ENCODE data around the gene RRAD. TPM values are rescaled to one million over a fixed set of nuclear protein-coding genes. Genes with fewer than 3 reads are reported as not detected.
A peak's percentile ranks its signal among the peaks of the same experiment; 100 is the strongest.
"Not testable (repeated sequence)": the region's sequence is repeated elsewhere in the genome, so short reads cannot be mapped to it uniquely, and the experiment has no call there.

Gene RRAD
- total RNA-seq, 1 donor, result 4.3 TPM

DNA sequence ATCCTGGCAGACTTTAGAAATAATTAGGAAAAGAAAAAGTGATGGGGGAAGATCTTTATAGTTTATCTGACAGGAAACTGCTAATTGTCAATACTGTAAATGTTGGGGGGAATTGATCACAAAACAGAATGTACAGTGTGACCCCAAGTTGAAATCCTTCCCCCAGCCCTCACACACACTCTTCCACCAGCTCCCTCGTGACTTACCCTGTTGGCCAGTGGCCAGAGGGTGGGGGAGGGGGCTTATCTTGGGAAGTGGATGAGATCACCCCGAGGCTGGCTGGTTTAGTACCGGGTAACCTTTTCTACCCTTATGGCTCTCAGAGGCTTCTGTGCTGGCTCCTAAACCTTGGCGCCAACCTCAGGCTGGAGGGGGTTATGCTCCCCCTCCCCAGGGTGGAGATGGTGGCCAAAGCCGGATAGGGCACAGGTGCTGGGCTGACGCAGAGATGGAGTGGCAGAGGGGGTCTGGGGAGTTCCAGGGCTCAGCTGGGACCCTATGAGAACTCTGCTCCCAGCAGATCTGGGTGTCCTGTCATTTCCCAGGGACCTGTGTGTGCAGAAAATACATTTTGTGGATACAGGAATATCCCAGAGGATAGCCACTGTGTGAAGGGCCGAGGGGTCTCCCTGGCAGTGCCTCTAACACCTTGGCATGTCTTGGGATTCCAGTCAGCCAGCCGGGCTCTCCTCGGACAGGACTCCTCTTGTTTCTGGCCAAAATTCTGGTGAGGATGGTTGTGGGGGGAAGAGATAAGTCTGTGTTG is 25.2 kb downstream of the RRAD start:
- H2AFZ ChIP-seq (ENCODE audit: low read length), result peak overlapping the region; percentile 38
- no peak overlapping the region for H3K4me3 ChIP-seq (ENCODE audit: insufficient read depth, low read length)
- H3K79me2 ChIP-seq (ENCODE audit: insufficient read depth, low read length), result no peaks in the 10 kb centered on the region
- H3K36me3 ChIP-seq (ENCODE audit: insufficient read depth, low read length), result no peaks in the 10 kb centered on the region
- TF ChIP-seq, protein P1, sequence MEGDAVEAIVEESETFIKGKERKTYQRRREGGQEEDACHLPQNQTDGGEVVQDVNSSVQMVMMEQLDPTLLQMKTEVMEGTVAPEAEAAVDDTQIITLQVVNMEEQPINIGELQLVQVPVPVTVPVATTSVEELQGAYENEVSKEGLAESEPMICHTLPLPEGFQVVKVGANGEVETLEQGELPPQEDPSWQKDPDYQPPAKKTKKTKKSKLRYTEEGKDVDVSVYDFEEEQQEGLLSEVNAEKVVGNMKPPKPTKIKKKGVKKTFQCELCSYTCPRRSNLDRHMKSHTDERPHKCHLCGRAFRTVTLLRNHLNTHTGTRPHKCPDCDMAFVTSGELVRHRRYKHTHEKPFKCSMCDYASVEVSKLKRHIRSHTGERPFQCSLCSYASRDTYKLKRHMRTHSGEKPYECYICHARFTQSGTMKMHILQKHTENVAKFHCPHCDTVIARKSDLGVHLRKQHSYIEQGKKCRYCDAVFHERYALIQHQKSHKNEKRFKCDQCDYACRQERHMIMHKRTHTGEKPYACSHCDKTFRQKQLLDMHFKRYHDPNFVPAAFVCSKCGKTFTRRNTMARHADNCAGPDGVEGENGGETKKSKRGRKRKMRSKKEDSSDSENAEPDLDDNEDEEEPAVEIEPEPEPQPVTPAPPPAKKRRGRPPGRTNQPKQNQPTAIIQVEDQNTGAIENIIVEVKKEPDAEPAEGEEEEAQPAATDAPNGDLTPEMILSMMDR (IDR thresholded peaks at IDR 0.05; ENCODE audit: extremely low read depth, low read depth, low read length), result no peak
- no peaks in the 10 kb centered on the region for H3K27me3 ChIP-seq (ENCODE audit: insufficient read depth, low read length)
- H3K27ac ChIP-seq (ENCODE audit: low read depth, low read length), result peak overlapping the region; percentile 32
- peaks cover 35% of the 10 kb centered on the region for H3K4me1 ChIP-seq (ENCODE audit: insufficient read depth, low read length)
- H4K20me1 ChIP-seq (ENCODE audit: insufficient read depth, low read length), result no peaks in the 10 kb centered on the region
- H3K9me3 ChIP-seq (ENCODE audit: low read depth, low read length), result no peaks in the 10 kb centered on the region
- H3K4me2 ChIP-seq (ENCODE audit: insufficient read depth, low read length), result peak overlapping the region; percentile 40
- peak; percentile 93 for DNase-seq (ENCODE audit: insufficient read length, low spot score, missing footprints)

DNA sequence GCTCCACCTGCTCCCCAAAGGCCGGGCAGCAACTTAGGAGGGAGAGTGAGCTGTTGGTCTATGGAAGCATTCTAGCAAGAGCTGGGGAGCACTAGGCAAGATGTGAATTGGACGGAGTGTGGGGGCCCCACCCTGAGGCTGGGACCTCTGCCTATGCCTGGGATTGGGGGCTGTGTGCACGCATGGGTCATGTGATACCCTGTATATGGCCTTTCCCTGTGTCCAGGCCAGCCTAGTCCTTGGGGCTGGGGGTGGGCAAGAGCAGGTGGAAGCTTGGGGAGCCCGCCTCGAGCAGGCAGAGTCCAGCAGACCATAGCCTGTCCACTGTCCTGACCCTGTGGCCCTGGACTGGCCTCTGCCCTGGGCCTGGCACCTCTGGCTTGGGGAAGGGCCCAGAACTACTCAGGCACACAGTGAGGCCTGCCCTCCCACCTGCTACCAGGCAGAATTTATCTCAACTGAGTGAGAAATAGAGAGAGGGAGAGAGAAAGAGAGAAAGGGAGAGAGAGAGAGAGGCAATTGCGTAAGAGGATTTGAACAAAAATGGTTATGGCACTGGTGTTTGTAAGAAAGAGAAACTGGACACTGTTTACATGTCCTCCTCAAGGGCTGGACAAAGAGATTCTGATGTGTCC is 25.9 kb downstream of the RRAD start:
- TF ChIP-seq, protein P1 (IDR thresholded peaks at IDR 0.05; ENCODE audit: extremely low read depth, low read depth, low read length), result no peak
- peak; percentile 61 for DNase-seq (ENCODE audit: insufficient read length, low spot score, missing footprints)
- Histone ChIP-seq H3K4me3 (ENCODE audit: insufficient read depth, low read length) (no peak overlapping the region), H4K20me1 (ENCODE audit: insufficient read depth, low read length) (no peaks in the 10 kb centered on the region), H3K79me2 (ENCODE audit: insufficient read depth, low read length) (no peaks in the 10 kb centered on the region), H2AFZ (ENCODE audit: low read length) (peak overlapping the region; percentile 38), H3K27ac (ENCODE audit: low read depth, low read length) (peak overlapping the region; percentile 32), H3K4me1 (ENCODE audit: insufficient read depth, low read length) (peaks cover 35% of the 10 kb centered on the region), H3K4me2 (ENCODE audit: insufficient read depth, low read length) (peak overlapping the region; percentile 40), H3K27me3 (ENCODE audit: insufficient read depth, low read length) (no peaks in the 10 kb centered on the region), H3K36me3 (ENCODE audit: insufficient read depth, low read length) (no peaks in the 10 kb centered on the region), H3K9me3 (ENCODE audit: low read depth, low read length) (no peaks in the 10 kb centered on the region)

DNA sequence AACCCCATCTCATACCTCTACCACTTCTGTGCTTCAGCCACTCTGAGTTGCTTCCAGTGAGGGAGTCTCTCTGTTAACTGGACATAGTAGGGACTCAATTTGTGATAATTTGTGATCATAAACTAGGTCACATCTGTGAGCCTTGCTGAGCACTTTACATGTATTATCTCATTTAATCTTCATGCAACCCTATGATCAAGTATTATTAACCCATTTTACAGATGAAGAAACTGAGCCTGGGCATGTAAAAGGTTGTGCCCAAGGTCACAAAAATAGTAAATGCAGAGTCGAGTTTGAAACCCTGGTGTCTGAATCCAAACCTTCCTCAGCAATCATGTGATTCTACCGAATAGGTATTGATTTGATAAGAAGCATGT is 26.4 kb downstream of the RRAD start:
- no peak overlapping the region for H3K4me3 ChIP-seq (ENCODE audit: insufficient read depth, low read length)
- H2AFZ ChIP-seq (ENCODE audit: low read length), result no peak overlapping the region
- no peak overlapping the region for H3K4me2 ChIP-seq (ENCODE audit: insufficient read depth, low read length)
- no peaks in the 10 kb centered on the region for H3K36me3 ChIP-seq (ENCODE audit: insufficient read depth, low read length)
- peaks cover 4% of the 10 kb centered on the region for H4K20me1 ChIP-seq (ENCODE audit: insufficient read depth, low read length)
- no peak overlapping the region for H3K27ac ChIP-seq (ENCODE audit: low read depth, low read length)
- H3K4me1 ChIP-seq (ENCODE audit: insufficient read depth, low read length), result peaks cover 34% of the 10 kb centered on the region
- no peaks in the 10 kb centered on the region for H3K27me3 ChIP-seq (ENCODE audit: insufficient read depth, low read length)
- TF ChIP-seq, protein P1 (IDR thresholded peaks at IDR 0.05; ENCODE audit: extremely low read depth, low read depth, low read length), result no peak
- H3K79me2 ChIP-seq (ENCODE audit: insufficient read depth, low read length), result no peaks in the 10 kb centered on the region
- no peaks in the 10 kb centered on the region for H3K9me3 ChIP-seq (ENCODE audit: low read depth, low read length)
- no peak for DNase-seq (ENCODE audit: insufficient read length, low spot score, missing footprints)

DNA sequence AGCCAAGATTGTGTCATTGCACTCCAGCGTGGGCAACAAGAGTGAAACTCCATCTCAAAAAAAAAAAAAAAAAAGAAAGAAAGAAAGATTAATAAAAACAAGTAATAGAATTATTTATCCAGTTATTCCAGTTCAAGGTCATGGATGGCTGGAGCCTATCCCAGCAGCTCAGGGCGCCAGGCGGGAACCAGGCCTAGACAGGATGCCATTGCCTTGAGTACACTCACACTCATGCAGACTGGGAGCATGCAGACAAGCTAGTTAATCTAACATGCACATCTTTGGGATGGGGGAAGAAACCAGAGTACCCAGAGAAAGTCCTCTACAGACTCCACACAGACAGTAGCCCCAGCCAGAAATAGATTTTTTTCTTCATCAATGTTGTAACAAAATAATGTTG is 27.1 kb downstream of the RRAD start:
- DNase-seq (ENCODE audit: insufficient read length, low spot score, missing footprints), result peak; percentile 76

DNA sequence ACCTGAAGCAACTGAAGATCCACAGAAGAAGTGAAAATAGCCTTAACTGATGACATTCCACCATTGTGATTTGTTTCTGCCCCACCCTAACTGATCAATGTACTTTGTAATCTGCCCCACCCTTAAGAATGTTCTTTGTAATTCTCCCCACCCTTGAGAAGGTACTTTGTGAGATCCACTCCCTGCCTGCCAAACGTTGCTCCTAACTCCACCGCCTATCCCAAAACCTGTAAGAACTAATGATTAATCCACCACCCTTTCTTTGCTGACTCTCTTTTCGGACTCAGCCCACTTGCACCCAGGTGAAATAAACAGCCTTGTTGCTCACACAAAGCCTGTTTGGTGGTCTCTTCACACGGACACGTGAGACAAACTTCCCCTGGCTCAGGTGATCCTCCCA is 28.7 kb downstream of the RRAD start:
- H2AFZ ChIP-seq (ENCODE audit: low read length); H3K4me3 ChIP-seq (ENCODE audit: insufficient read depth, low read length); H3K27me3 ChIP-seq (ENCODE audit: insufficient read depth, low read length); DNase-seq (ENCODE audit: insufficient read length, low spot score, missing footprints); H3K36me3 ChIP-seq (ENCODE audit: insufficient read depth, low read length); H3K79me2 ChIP-seq (ENCODE audit: insufficient read depth, low read length); H3K27ac ChIP-seq (ENCODE audit: low read depth, low read length); H4K20me1 ChIP-seq (ENCODE audit: insufficient read depth, low read length); H3K4me2 ChIP-seq (ENCODE audit: insufficient read depth, low read length); H3K9me3 ChIP-seq (ENCODE audit: low read depth, low read length): not testable (repeated sequence)
- H3K4me1 ChIP-seq (ENCODE audit: insufficient read depth, low read length), result peaks cover 32% of the 10 kb centered on the region

More for the DNA sequence above, 27.1 kb downstream of the RRAD start:
- no peak overlapping the region for H2AFZ ChIP-seq (ENCODE audit: low read length)
- no peak overlapping the region for H3K4me2 ChIP-seq (ENCODE audit: insufficient read depth, low read length)
- H3K9me3 ChIP-seq (ENCODE audit: low read depth, low read length), result no peaks in the 10 kb centered on the region
- no peaks in the 10 kb centered on the region for H3K27me3 ChIP-seq (ENCODE audit: insufficient read depth, low read length)
- H3K79me2 ChIP-seq (ENCODE audit: insufficient read depth, low read length), result no peaks in the 10 kb centered on the region
- peaks cover 32% of the 10 kb centered on the region for H3K4me1 ChIP-seq (ENCODE audit: insufficient read depth, low read length)
- H3K4me3 ChIP-seq (ENCODE audit: insufficient read depth, low read length), result no peak overlapping the region
- H4K20me1 ChIP-seq (ENCODE audit: insufficient read depth, low read length), result peaks cover 4% of the 10 kb centered on the region
- TF ChIP-seq, protein P1 (IDR thresholded peaks at IDR 0.05; ENCODE audit: extremely low read depth, low read depth, low read length), result no peak
- H3K27ac ChIP-seq (ENCODE audit: low read depth, low read length), result no peak overlapping the region
- no peaks in the 10 kb centered on the region for H3K36me3 ChIP-seq (ENCODE audit: insufficient read depth, low read length)

Data from osteoblast (primary cell).